ENCODE data around the gene GJA9.

GJA9 gene

DNA sequence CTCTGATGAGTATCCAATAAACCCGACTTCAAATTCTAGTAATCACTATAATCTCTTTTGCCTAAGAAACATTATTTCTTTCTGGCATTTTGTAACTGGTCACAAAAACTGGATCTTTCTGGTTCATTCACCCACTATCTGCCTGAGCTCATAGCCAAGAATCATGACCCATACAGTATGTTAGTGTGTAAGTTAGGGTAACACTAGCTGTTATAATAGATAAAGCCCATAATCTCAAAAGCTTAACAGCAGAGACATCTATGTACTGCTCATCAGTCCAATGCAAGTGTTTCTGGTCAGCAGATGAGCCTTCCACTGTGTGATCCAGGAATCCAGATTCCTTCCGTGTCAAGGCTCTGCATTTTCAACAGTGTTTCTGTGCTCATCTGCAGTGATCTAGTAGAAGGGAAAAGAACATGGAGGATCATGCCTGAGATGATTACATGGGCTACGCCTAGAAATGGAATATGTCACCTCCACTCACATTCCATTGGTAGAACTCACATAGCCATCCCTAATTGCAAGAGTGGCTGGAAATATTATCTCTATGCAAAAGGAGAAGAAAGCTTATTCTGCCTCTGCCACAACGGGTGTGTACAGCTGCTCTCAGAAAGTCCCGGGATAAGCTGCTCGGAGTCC is 49.5 kb downstream of the GJA9 start:
- no peak for DNase-seq (ENCODE audit: low read depth)

DNA sequence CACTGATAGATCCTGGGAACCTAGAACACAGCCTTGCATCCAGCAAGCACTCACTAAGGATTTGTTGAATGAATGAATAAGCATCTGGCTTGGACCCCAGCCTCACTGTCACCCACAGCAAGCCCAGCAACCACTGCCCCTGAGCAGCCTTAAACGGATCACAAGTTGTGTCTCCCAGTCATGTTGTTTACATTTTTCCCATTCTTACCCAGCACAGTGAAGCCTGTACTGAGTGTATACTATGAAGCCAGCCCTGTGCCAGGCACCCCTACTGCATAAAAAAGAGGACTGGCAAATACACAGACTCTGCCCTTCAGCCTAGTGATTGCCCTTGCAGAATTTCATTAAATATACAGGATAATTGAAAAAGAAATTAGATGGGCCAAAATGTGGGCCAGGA is 52.0 kb downstream of the GJA9 start:
- no peak for DNase-seq (ENCODE audit: low read depth)

DNA sequence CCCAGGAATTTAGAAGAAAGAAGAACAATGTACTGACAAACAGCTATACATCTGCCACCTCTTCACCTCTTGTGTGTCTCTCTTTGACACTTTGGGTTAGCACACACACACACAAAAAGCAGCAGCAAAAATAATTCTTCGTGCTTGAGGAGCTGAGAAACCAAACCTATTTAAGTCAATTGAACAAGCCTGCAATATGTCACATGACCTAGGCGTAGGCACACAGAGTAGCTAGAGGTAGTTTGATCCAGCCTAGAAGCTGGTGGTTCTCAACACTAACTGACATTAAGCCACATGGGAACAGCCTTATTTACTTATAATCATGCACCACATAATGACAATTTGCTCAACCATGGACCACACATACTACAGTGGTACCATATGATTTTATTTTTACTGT is 54.1 kb downstream of the GJA9 start:
- no peak for DNase-seq (ENCODE audit: low read depth)

DNA sequence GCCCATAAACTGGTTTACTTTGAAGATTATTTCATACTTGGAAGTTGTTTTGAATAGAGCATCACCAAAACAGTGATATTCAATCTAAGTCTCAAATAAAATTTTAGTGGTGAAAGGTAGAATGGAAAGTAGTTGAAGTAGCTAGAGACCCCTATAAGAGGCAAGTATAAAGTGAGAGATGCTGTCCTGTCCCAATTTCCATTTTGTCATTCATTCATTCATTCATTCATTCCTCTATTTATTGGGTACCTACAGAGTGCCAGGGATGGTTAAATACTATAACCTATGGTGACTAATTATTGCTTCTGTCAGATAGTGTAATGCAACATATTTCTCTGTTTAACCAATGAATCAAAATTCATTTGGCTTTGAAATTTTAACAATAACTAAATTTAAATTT is 54.5 kb downstream of the GJA9 start:
- no peak for DNase-seq (ENCODE audit: low read depth)

DNA sequence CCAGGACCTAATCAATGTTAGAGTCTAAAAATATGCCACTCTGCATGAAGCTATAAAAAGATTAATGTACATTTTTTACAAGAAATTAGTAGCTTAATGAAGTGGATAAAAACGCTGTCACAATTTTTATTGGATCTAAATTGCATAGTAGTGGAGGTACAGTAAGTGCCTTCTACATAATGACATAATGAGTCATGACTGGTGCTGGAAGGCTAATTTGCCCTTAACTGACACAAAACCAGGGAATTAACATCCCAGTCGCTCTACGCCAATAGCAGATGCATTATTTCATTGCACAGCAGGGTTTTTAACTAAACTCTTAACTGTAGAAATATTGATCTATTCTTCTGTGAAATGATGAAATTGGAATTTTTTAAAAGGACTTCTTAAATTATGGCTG is 55.1 kb downstream of the GJA9 start:
- DNase-seq (ENCODE audit: low read depth): no peak
